H4 (cell line): ENCODE measurements around the gene CCND1. TPM values are rescaled to one million over a fixed set of nuclear protein-coding genes. Genes with fewer than 3 reads are reported as not detected.

Experiments
- DNase-seq: peaks from one replicate; pipeline ENCODE4 v3.0.0-alpha.2; 2015; ENCODE audit warnings: low spot score
- total RNA-seq: library from RNA; depleted of rRNA; stranded (reverse); fragments of >200 nt; shearing (Covaris generic); gene quantifications from 2 replicates; pipeline ENCODE4 v1.2.3, GENCODE V29; 2014

Gene CCND1
- total RNA-seq, 1 experiment from 2014 or later: 67.5 TPM

- no peak for DNase-seq
Measured at GRCh38 chr11:69652999-69653398, 12.0 kb downstream of the CCND1 start.

- no peak for DNase-seq
Measured at GRCh38 chr11:69653406-69653960, 12.5 kb downstream of the CCND1 start.

GRCh38 chr11:69654001-69654659, 13.2 kb downstream of the CCND1 start:
- no peak for DNase-seq

DNA sequence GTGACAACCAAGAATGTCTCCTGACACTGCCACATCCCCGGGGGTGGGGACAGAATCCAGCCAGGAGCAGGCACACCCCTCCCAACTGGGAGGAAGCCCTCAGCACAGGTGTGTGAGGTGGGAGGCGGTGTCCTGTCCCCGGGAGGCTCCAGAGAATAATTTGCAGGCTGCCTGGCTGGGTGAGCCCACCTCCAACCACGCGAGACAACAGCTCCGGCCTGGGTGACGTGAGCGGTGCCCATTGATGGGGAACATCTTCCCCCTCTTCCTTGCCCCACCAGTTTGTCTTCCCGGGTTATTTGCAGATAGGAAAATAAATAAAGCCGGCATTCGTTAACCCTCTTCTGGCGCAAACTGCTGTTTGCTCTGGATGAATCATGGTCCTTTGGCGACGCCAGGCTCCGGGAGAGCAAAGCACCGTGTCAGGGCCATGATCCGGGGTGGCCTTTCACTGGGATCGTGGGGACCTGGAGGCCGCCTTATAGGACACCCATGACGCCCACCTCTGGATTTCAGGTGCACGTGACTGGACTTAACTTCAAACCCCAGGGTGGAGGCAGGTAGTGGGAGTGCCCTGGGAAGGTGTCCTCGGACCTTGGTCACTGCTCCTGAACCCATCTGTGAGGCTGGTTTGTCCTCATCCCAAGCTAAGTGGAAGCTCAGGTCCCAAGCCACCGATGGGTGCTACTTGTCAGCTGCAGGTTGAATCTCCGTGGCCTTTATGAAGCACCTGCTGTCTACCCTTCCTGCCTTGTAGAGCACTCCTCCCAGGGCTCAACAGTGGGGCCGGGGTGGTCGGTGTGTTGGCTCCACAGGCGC, 13.9 kb downstream of the CCND1 start:
- DNase-seq: no peak

DNA sequence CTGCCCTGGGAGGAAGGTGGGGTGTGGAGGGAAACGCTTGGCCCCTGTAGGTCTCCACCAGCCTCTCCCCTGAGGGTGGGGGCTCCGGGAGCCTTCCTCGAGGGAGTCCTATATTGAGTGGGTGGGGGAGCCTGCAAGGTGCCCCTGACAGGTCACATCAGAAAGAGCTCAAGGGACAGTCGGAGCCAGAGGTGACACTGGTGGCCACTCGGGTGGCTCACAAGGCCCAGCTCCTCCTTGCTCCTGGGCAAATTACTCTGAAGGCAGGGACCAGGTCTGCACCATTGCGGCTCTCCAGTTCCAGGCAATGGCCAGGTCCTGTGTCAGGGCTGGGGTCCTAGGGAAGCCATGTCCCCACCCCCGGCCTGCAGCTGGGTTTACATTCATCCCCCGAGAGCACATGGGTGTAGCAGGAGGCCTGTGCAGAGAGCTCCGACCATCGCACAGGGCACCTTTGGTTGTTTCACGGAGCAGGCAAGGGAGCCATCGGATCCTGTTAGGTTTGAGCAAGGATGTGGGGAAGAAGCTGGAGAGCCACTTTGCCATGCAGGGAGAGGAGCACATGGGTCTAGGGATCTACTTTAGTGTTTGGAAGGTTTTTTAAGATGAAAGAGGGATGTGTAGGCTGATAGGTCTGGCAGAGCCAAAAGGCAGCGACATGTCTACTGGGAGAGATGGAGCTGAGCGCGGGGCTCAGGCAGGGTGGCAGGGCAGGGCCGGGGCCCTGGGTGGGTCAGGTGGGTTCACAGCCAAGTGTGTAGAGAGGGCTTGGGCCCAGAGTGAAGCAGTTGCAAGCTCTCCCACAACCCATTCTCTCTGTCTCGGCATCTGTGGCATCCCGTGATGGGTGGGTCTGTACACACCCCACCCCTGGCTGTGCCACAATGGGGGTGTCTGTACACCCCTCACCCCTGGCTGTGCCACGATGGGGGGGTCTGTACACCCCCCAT, 14.8 kb downstream of the CCND1 start:
- no peak for DNase-seq

DNA sequence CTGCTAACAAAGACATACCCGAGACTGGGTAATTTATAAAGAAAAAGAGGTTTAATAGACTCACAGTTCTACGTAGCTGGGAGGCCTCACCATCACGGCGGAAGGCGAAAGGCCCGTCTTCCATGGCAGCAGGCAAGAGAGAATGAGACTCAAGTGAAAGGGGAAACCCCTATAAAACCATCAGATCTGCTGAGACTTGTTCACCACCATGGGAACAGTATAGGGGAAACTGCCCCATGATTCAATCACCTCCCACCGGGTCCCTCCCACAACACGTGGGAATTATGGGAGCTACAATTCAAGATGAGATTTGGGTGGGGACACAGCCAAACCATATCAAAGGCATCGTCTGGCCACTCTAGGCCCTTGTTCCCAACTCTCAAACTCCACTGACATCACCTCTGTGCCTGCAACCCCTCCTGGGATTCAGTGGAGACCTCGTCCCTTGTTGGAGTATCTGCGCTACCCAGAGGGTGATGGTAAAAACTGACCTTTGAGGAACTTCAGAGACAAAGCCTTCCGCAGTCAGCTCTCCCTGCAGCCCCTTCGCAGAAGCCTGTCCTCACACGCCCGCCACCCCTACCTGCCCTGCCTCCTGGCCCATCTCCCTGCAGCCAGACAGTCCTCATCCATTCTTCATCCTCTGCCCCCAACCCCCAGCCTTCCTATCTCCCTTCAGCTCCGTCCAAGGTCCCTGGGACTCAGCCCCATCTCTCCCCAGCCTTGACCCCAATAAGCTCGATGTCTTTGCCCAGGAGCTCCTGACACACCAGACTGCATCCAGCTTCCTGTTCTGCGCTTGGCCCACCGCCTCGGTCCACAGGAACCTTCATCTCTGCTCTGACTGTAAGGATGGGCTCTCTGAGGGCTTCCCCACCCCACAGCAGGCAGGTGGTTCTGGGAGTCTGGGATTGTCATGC, 15.8 kb downstream of the CCND1 start:
- DNase-seq: no peak

- DNase-seq: no peak
Measured at GRCh38 chr11:69657456-69657910, 16.5 kb downstream of the CCND1 start.

- no peak for DNase-seq
Measured at GRCh38 chr11:69657911-69658625, 17.1 kb downstream of the CCND1 start.

DNA sequence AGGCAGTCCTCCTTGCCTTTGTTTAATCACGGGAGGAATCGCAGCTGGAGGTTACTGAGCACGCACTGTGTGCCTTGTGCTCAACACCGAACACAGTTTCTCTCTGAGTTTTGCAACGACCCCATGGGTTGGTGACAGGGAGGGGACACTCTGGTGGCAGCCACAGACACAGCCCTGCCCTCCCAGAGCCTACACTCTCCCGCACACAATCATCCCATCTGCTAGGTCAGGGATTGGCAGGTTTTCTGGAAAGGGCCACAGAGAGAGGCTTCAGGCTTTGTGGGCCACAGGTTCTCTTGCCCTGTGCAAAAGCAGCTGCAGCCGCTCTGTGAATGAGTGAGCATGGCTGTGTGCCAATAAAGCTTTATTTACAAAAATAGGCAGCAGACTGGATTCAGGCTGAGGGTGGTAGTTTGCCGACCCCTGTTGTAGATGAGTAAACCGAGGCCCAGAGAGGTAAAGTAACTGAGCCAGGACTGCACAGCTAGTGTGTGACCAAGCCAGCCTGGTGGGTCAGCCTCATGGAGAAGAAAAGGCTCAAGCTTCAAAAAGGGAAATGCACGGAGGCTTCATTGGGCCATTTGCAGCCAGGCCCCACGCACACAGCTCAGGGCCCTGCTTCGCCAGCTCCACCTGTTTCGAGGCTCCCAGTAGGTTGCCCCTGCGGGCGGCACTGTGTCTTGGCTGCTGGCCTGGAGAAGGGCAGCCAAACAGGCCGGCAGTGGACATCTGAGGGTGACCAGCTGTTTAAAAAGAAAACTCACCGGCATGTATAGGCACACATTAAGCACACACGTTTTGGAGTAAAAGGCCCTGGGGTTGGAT, 17.9 kb downstream of the CCND1 start:
- no peak for DNase-seq

DNA sequence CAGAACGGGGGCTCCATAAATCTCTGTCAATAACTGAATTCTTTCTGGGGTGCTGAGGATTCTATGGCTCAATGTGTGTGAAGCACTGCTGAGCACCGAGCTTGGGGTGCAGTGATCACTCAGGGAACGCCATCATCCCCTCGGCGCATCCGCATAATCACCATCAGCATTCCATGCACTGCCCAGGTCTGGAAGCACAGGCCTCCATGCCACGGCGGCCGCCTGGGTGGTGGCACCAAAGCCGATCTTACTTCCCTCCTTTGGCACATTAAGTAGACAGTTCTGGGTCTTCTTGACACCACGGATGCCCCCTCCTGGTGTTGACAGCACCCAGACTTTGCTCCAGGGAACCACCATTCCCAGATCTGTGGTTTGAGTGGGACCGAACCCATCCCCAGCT, 18.6 kb downstream of the CCND1 start:
- DNase-seq: no peak

DNA sequence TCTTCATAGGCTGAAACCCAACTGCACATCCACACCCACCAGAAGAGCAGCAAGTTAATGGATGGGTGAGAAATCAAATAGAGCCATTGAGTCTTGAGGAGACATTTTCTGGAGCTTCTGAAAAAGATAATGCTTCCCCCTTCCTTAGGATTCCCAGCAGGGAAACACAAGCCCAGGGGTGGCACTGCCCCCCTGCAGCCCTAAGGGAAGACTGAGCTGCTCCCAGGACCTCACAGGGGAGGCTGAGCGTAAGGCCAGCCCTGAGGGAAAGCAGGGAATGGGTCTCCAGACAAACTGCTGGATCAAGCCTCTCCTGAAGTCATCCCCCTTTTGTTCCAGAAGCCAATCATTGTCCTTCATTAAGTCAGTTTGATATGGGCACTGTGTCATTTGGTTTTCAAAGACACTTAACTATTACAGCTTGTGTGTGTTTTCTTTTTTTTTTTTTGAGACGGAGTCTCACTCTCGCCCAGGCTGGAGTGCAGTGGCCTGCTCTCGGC, 19.1 kb downstream of the CCND1 start:
- DNase-seq: no peak

- no peak for DNase-seq
Measured at GRCh38 chr11:69661413-69661715, 20.4 kb downstream of the CCND1 start.

GRCh38 chr11:69662021-69662698, 21.2 kb downstream of the CCND1 start:
- no peak for DNase-seq

- DNase-seq: no peak
Measured at GRCh38 chr11:69662806-69663205, 21.9 kb downstream of the CCND1 start.

DNA sequence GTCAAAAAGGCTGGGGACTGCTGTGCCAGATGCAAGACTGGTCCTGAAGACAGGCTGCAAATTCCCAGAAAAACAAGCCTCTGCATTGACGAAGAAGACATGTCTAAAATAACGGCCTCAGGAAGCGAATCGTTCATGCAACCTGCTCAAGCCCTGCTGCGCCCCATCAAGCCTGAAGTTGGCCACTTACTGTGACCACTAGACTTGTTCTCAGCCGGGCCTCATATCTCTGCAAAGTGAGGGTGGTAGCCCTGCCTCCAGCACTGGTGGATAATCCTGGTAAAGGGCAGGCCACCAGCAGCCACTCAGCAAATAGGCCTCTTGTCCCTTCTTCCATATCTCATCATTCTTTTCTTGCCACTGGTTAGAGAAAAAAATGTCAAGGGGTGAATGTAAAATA, 22.4 kb downstream of the CCND1 start:
- DNase-seq: no peak

DNA sequence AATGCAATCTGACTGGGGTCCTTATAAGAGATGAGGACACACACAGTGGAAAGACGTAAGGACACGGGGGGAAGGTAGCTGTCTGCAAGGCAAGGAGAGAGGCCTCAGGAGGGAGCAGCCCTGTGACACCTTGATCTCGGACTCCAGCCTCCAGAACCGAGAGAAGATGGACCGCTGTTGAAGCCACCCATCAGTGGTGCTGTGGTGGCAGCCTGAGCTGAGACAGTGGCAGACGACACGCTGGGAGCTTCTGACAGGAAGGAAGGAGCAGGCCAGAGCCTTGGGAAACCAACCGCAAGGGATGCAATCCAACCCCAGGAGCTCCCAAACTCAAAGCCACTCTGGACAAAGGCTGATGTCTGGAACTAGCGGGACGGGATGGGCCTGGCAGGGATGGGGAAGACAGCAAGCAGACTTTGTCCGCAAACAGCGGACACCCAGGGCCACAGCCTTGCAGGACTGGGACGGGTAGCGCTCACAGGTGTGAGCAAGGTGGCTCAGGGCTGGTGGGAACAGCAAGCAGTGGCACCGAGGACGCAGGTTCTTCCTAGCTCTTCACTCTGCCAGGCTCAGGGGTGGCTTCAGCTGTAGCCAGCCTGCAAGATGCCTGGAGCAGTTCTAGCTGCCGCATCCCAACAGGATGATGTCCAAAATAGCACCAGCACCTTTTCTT, 23.3 kb downstream of the CCND1 start:
- DNase-seq: no peak

DNA sequence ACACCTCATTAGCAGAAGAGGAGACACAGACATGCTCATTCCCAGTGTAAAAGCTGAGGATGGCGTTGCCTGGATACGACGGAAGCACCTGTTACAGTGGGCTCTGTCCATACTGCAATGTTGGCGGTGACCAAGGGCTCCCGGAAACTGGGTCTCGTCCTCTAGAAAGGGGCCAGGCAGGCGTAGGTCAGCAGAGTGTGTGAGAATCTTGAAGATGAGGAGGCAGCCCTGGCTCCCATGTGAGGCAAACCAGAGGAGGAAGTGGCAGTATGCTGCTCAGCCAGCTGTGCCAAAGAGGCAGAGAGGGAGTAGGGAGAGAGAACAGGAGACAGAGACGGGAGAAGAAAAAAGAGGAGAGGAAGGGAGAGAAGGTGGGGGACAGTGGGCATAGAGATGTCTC, 23.9 kb downstream of the CCND1 start:
- DNase-seq: no peak

- DNase-seq: no peak
Measured at GRCh38 chr11:69665669-69666068, 24.7 kb downstream of the CCND1 start.
